ENCODE data around the gene SPDYE1.
A peak's percentile ranks its signal among the peaks of the same experiment; 100 is the strongest.
"Not testable (repeated sequence)": the region's sequence is repeated elsewhere in the genome, so short reads cannot be mapped to it uniquely, and the experiment has no call there.

SPDYE1 gene

GRCh38 chr7:43997532-43997931 is at the start of gene SPDYE1:
TSS of gene SPDYE1 (plus strand) at chr7:43997897. CDS start at chr7:43999950, 2,053 bp downstream.
- peaks cover 15% of the 10 kb centered on the region for H3K36me3 Mint-ChIP-seq
- H3K27ac Mint-ChIP-seq; H3K4me3 Mint-ChIP-seq; DNase-seq (ENCODE audit: low spot score in 2 of 2); ATAC-seq; H3K4me1 Mint-ChIP-seq; H3K9me3 Mint-ChIP-seq: not testable (repeated sequence)

GRCh38 chr7:43952028-43952427 is 45.7 kb upstream of the SPDYE1 start:
- DNase-seq (ENCODE audit: low spot score in 2 of 2) (no peak), ATAC-seq (no peak)
- no peaks in the 10 kb centered on the region for H3K4me1 Mint-ChIP-seq
- H3K4me3 Mint-ChIP-seq = no peak overlapping the region
- no peak overlapping the region for H3K27ac Mint-ChIP-seq
- no peaks in the 10 kb centered on the region for H3K9me3 Mint-ChIP-seq
- H3K36me3 Mint-ChIP-seq = peaks cover 10% of the 10 kb centered on the region

GRCh38 chr7:43953071-43953470 is 44.6 kb upstream of the SPDYE1 start:
- no peak for ATAC-seq
- no peak for DNase-seq (ENCODE audit: low spot score in 2 of 2)
- H3K4me3 Mint-ChIP-seq = no peak overlapping the region
- peaks cover 10% of the 10 kb centered on the region for H3K36me3 Mint-ChIP-seq
- no peaks in the 10 kb centered on the region for H3K9me3 Mint-ChIP-seq
- no peak overlapping the region for H3K27ac Mint-ChIP-seq
- H3K4me1 Mint-ChIP-seq = no peaks in the 10 kb centered on the region

GRCh38 chr7:43954524-43955228 is 43.0 kb upstream of the SPDYE1 start:
- ATAC-seq = peak; percentile 52
- peaks cover 10% of the 10 kb centered on the region for H3K36me3 Mint-ChIP-seq
- H3K4me1 Mint-ChIP-seq = no peaks in the 10 kb centered on the region
- no peak overlapping the region for H3K27ac Mint-ChIP-seq
- no peaks in the 10 kb centered on the region for H3K9me3 Mint-ChIP-seq
- no peak for DNase-seq (ENCODE audit: low spot score in 2 of 2)
- no peak overlapping the region for H3K4me3 Mint-ChIP-seq

- DNase-seq (ENCODE audit: low spot score in 2 of 2) (no peak), ATAC-seq (no peak)
- Mint-ChIP-seq H3K36me3 (peaks cover 10% of the 10 kb centered on the region), H3K9me3 (no peaks in the 10 kb centered on the region), H3K4me3 (no peak overlapping the region), H3K4me1 (no peaks in the 10 kb centered on the region), H3K27ac (peak overlapping the region; percentile 60)
Observed at GRCh38 chr7:43956027-43956426, 41.7 kb upstream of the SPDYE1 start.

- Mint-ChIP-seq H3K4me1 (no peaks in the 10 kb centered on the region), H3K27ac (no peak overlapping the region), H3K4me3 (no peak overlapping the region), H3K9me3 (no peaks in the 10 kb centered on the region), H3K36me3 (peaks cover 8% of the 10 kb centered on the region)
- ATAC-seq (no peak), DNase-seq (ENCODE audit: low spot score in 2 of 2) (no peak)
Observed at GRCh38 chr7:43960933-43961332, 36.8 kb upstream of the SPDYE1 start.

- H3K4me1 Mint-ChIP-seq; DNase-seq (ENCODE audit: low spot score in 2 of 2); H3K36me3 Mint-ChIP-seq; ATAC-seq; H3K9me3 Mint-ChIP-seq; H3K4me3 Mint-ChIP-seq; H3K27ac Mint-ChIP-seq: not testable (repeated sequence)
Observed at GRCh38 chr7:43966392-43966791, 31.3 kb upstream of the SPDYE1 start.

- peak; percentile 6 for ATAC-seq
- not testable (repeated sequence) for H3K4me3 Mint-ChIP-seq; H3K9me3 Mint-ChIP-seq; DNase-seq (ENCODE audit: low spot score in 2 of 2); H3K36me3 Mint-ChIP-seq; H3K4me1 Mint-ChIP-seq; H3K27ac Mint-ChIP-seq
Observed at GRCh38 chr7:43968172-43969040, 29.3 kb upstream of the SPDYE1 start.

- not testable (repeated sequence) for H3K4me3 Mint-ChIP-seq; H3K27ac Mint-ChIP-seq; H3K36me3 Mint-ChIP-seq; DNase-seq (ENCODE audit: low spot score in 2 of 2); H3K9me3 Mint-ChIP-seq; H3K4me1 Mint-ChIP-seq; ATAC-seq
Observed at GRCh38 chr7:43969586-43969985, 28.1 kb upstream of the SPDYE1 start.

- H3K27ac Mint-ChIP-seq; H3K9me3 Mint-ChIP-seq; H3K4me3 Mint-ChIP-seq; ATAC-seq; H3K36me3 Mint-ChIP-seq; H3K4me1 Mint-ChIP-seq; DNase-seq (ENCODE audit: low spot score in 2 of 2): not testable (repeated sequence)
Observed at GRCh38 chr7:43970698-43971097, 27.0 kb upstream of the SPDYE1 start.

GRCh38 chr7:43974033-43974573 is 23.6 kb upstream of the SPDYE1 start:
- H3K36me3 Mint-ChIP-seq; H3K9me3 Mint-ChIP-seq; H3K4me1 Mint-ChIP-seq; ATAC-seq; H3K4me3 Mint-ChIP-seq; DNase-seq (ENCODE audit: low spot score in 2 of 2); H3K27ac Mint-ChIP-seq: not testable (repeated sequence)

- DNase-seq (ENCODE audit: low spot score in 2 of 2); H3K36me3 Mint-ChIP-seq; H3K27ac Mint-ChIP-seq; H3K4me1 Mint-ChIP-seq; ATAC-seq; H3K4me3 Mint-ChIP-seq; H3K9me3 Mint-ChIP-seq: not testable (repeated sequence)
Observed at GRCh38 chr7:43974725-43975482, 22.8 kb upstream of the SPDYE1 start.

- Mint-ChIP-seq H3K27ac (no peak overlapping the region), H3K9me3 (no peaks in the 10 kb centered on the region), H3K36me3 (no peaks in the 10 kb centered on the region), H3K4me1 (no peaks in the 10 kb centered on the region), H3K4me3 (no peak overlapping the region)
- no peak for DNase-seq (ENCODE audit: low spot score in 2 of 2)
- no peak for ATAC-seq
Observed at GRCh38 chr7:43977525-43977924, 20.2 kb upstream of the SPDYE1 start.

- not testable (repeated sequence) for H3K27ac Mint-ChIP-seq; H3K36me3 Mint-ChIP-seq; ATAC-seq; DNase-seq (ENCODE audit: low spot score in 2 of 2); H3K4me1 Mint-ChIP-seq; H3K4me3 Mint-ChIP-seq; H3K9me3 Mint-ChIP-seq
Observed at GRCh38 chr7:43978102-43978501, 19.6 kb upstream of the SPDYE1 start.

- not testable (repeated sequence) for H3K27ac Mint-ChIP-seq; ATAC-seq; H3K9me3 Mint-ChIP-seq; DNase-seq (ENCODE audit: low spot score in 2 of 2); H3K36me3 Mint-ChIP-seq; H3K4me1 Mint-ChIP-seq; H3K4me3 Mint-ChIP-seq
Observed at GRCh38 chr7:43982848-43983247, 14.8 kb upstream of the SPDYE1 start.

Measured in stimulated activated effector memory CD8-positive, alpha-beta T cell treated with anti-CD3 and anti-CD28 coated beads, Interleukin-12 subunit alpha, Interleukin-12 subunit beta, amount 100 ng/mL, for 72 hours (primary cell).